ENCODE data around the gene TBC1D22B.

DNA sequence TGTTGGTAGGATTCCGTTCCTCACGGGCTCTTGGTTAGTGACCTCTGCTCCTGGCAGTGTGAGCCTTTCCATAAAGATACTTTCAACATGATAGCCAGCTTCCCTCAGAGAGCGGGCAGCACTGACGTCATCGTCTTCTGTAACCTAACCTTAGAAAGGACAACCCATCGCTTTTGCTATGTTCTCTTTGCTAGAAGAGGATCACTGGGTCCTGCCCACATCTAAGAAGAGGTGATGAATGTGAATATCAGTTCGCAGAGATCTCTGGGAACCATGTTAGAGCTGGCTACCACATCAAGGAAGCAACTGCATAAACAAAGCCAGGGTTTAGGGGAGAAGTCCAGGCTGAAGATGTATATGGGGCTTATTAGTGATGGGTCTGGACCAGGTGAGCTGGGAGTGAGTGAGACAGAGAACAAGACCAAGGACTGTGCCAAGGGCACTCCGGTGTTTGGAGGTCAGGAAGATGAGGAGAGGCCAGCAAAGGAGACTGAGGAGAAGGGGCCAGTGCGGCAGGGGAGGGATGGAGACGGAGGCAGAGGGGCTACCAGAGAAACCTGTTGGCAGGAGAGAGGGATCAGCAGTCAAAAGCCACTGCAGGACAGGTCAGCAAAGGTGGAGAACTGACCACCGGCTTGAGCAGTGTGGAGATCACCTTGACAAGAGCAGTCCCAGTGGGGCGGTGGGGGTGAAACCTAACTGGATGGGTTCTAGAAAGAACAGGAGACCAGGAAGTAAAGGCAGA lies 47.9 kb upstream of the TBC1D22B start:
- TF ChIP-seq, protein P1, sequence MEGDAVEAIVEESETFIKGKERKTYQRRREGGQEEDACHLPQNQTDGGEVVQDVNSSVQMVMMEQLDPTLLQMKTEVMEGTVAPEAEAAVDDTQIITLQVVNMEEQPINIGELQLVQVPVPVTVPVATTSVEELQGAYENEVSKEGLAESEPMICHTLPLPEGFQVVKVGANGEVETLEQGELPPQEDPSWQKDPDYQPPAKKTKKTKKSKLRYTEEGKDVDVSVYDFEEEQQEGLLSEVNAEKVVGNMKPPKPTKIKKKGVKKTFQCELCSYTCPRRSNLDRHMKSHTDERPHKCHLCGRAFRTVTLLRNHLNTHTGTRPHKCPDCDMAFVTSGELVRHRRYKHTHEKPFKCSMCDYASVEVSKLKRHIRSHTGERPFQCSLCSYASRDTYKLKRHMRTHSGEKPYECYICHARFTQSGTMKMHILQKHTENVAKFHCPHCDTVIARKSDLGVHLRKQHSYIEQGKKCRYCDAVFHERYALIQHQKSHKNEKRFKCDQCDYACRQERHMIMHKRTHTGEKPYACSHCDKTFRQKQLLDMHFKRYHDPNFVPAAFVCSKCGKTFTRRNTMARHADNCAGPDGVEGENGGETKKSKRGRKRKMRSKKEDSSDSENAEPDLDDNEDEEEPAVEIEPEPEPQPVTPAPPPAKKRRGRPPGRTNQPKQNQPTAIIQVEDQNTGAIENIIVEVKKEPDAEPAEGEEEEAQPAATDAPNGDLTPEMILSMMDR (conservative IDR thresholded peaks at IDR 0.05; ENCODE audit: low read length): no peak
- TF ChIP-seq EZH2phosphoT487 (IDR thresholded peaks at IDR 0.05; ENCODE audit: borderline replicate concordance): no peak

Measured in Loucy (cell line).